HG03039 (cell line): Measurements from ENCODE around the gene PROM1.

Source experiments
- ATAC-seq: cut with Tn5 transposase; IDR thresholded peaks from one replicate; pipeline ENCODE4 v1.9.1; 2021; ENCODE audit warnings: mild to moderate bottlenecking, moderate library complexity; ENCODE audit not compliant: unreplicated experiment

PROM1 gene

GRCh38 chr4:16110661-16111290 lies 27.0 kb upstream of the PROM1 start:
- ATAC-seq = no peak

DNA sequence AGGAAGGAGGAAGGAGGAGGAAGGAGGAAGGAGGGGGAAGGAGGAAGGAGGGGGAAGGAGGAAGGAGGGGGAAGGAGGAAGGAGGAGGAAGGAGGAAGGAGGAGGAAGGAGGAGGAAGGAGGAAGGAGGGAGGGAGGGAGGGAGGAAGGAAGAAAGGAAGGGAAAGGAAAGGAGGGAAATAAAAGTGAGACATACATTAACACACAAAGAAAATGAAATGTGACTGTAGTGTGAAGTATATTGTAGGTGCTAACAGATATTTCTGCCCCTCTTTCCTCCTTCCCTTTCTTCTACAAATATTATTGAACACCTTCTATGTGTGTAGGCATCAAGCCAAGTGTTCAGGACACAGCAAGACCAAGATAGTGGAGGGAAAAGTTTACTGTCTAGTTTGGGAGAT lies 26.4 kb upstream of the PROM1 start:
- no peak for ATAC-seq

- ATAC-seq = no peak
These were observed 25.4 kb upstream of the PROM1 start for GRCh38 chr4:16109256-16109655.

- ATAC-seq = no peak
These were observed 23.1 kb upstream of the PROM1 start for GRCh38 chr4:16106956-16107355.

GRCh38 chr4:16104520-16104919 lies 20.7 kb upstream of the PROM1 start:
- ATAC-seq = no peak

DNA sequence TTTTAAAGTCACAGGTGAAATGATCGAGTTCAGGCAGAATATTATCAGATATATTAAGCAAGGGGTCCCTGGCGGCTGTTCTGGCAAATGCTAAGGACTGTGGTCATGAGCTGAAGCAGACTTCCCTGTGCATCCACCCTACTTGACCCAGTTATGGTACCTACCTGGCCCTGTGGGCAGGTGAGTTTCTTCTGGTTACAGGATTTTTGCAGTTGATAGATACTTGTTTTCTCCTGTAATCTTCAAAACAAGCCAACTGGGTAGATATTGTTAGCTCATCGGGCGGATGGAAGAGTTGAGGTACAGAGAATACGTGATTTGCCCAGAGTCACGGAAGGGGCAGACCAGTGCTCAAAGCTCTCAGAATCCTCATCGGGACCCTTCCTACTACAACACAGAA lies 18.5 kb upstream of the PROM1 start:
- ATAC-seq = no peak

DNA sequence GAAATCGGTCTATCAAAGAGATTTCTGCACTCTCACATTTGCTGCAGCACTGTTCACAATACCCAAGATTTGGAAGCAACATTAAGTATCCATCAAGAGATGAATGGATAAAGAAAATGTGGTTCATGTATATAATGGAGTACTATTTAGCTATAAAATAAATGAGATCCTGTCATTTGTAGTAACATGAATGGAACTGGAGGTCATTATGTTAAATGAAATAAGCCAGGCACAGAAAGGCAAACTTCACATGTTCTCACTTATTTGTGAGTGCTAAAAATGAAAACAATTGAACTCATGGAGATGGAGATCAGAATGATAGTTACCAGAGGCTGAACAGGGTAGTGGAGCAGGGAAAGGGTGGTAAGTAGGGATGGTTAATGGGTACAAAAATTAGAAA lies 17.0 kb upstream of the PROM1 start:
- ATAC-seq = no peak

DNA sequence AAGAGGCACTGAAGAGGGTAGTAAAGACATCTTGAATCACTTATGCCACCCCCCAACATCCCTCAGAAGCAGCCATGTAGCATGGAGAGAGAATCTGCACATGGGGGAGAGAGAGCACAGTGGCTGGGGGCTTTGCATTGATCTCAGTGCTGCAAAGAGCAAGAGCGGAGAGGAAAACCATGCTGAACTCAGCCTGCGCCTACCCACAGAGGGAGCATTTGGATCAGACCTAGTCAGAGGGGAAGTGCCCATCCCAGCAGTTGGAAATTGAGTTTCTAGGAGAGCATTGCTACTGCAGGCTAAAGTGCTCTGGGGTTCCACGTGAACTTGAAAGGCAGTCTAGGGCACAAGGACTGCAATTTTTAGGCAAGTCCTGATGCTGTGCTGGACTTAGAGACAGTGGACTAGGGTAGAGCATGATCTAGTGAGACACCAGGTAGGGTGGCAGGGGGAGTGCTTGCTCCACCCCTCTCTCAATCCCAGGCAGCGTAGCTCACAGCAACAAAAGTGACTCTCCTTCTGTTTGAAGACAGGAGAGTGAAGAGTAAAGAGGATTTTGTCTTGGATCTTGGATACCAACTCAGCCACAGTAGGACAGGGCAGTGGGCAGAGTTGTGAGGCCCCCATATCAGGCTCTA lies 9.0 kb upstream of the PROM1 start:
- no peak for ATAC-seq

DNA sequence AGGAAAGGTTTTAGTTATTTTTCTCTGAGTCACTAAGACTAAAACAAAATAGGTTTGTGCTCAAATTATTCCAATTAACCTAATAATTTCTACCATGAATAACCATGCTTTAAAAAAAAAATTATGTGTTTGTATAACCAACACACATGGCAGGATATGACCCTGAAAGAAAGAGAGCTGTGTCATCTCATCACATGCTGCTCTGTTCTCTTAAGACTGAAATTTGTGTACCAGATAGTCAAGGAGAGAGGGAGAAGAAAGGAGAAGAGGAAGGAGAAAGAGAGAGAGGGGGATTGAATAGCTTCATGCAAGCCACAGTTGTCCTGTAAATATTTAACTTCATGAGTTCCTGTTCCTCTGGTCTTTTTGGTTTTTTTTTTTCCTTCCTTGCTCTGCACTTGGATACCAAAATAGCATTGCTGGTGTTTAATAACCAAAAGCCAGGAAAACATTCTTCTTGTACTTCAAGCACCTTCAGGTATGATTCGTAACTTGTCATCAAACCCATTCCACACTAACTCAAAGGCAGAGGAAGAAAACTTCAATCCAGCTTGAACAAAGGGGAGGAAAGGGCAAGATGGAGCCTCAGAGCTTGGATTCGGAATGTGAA lies 6.4 kb upstream of the PROM1 start:
- ATAC-seq = no peak

DNA sequence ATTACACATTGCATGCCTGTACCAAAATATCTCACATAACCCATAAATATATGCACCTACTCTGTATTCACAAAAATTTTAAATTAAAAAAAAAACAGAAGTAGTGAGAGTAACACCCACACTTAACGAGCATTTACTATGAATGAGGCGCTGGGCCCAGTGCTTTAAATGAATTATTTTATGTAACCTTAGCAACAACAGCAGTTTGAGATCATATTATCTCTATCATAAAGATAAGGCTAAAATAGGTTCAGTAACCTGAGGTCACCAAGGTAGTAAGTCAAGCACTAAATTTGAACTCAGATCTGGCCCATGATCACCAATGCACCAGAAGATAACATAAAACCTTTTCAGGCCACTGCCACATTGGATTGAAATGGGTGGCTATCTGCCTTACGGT lies 5.3 kb upstream of the PROM1 start:
- ATAC-seq = no peak

GRCh38 chr4:16088601-16089000 lies 4.8 kb upstream of the PROM1 start:
- ATAC-seq = no peak

GRCh38 chr4:16085822-16086221 lies 2.0 kb upstream of the PROM1 start:
- ATAC-seq = peak; percentile 60

DNA sequence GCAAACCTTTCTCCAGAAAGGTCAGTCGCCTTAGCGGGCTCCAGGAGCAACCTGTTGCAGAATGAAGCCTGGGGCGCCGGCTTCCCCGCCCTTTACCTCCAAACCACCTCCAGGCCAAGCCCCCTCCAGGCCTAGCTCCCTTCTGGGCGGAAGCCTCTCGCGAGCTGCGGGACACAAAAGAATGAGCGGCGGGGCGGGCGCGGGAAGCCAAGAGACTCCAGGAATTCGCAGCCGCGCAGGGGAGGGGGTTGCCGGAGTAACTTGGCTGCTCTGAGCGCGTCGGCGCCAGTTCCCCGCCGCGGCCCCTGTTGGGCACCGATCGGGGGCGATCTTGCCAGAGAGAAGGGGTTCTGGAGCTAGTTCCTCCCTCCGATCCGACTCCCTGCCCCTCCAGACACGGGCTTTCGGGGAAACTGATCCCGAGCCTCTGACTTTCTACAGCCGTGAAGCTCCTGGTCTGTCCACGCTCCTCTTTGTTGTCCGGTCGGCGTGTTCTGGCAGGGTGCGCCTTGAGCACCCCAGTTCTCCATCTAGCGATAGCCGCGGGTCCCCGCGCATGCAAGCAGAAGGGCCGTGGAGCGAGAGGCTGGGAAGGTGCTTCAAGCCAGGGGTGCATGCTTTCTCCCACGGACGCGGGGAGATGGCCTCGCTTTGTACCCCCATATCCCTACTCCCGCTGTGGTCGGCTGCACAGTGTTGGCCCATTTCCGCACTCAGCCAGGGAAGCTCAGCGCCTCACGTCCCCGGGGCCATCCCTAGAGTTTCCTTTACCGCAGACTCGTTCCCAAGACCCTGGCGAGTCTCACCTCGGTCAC lies 1.2 kb downstream of the PROM1 start:
- no peak for ATAC-seq

DNA sequence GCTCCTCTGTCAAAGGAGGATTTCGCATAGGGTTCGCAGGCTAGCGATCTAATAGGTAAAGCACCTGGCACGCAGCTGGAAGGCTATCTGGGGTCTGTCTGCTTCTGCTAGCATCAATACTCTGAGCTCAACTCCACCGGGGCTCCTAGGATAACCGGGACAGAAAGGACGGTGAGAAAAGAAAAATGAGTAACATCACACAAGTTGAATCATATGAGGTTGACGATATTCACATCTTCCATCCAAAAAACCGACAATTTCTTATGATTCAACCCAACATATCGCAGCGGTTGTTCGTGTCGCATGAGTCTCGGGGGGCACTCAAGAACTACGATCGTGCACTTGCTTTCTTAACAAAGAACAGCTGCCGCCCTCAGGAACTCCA lies 1.8 kb downstream of the PROM1 start:
- ATAC-seq = no peak

DNA sequence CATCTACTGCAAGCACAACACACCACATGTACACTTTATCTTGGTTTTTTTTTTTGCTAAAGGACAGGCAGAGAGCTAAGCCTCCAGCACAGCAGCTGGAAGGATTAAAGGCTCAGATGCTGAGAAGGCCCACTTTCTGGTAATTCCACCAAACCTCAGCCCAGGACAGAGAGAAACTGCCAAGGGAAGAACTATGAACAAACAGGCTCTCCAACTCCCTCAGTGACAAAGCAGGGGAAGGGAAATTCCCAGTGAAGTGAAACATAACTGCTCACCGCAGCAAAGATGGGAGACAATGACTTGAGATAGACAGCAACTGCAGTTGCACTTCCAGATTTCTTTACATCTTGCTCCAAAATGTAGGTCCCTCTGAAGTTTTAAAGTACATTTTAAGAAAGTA lies 4.8 kb downstream of the PROM1 start:
- ATAC-seq = peak; percentile 93

- ATAC-seq = no peak
These were observed 5.5 kb downstream of the PROM1 start for GRCh38 chr4:16078195-16078760.

DNA sequence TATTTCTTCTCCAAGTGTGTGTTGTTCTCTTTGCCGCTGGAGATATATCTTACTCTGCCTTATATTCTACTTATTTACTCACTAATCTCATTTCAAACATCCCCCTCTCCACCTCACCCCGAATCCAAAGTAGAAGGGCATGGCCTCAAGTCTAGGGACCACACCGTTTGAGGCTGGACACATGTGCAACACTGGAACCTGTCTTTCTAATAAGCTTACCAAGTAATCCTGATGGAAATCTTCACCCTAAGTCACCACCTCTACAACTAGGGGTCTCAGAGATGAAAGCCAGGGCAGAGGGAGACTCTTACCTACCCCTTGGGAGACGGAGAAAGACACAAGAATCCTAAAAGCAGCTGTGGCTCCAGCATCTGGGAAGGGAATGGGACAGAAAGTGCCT lies 6.0 kb downstream of the PROM1 start:
- no peak for ATAC-seq

- ATAC-seq = no peak
These were observed 7.7 kb downstream of the PROM1 start for GRCh38 chr4:16075975-16076757.

DNA sequence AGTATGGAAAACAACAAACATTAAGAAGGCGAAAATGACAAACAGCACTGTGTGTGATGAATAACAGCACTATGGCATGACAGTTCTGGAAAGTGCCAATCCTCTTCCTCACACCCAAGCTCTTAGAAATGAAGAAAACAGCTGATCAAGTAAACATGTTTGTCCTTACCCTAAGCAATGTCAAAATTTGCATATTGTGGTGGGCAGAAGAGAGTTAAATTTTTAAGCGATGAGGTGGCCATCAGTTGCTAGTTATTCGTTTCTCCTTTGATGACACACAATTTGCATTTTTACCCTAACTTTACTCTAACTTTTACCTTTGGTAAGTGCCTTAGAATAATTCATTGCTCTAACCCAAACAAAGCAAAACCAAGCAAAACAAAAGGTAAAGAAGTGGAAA lies 8.8 kb downstream of the PROM1 start:
- no peak for ATAC-seq

DNA sequence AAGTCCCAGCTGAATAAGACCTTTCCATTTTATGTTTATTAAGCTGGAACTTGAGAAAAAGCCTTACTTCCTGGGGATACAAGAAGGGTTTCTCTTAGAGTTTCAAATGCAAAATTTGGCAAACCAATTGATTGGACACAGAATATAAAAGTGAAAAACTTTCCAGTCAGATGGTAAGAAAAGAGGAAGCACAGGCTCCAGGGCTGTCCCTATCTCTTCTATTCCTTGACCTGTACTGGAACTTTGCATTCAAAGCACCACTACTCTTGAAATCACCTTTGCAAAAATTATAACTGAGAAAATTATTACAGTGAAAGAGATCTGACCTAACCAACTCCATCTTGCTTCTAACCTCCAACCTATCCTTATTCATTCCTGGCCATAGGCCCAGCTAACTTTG lies 11.7 kb downstream of the PROM1 start:
- ATAC-seq = no peak

DNA sequence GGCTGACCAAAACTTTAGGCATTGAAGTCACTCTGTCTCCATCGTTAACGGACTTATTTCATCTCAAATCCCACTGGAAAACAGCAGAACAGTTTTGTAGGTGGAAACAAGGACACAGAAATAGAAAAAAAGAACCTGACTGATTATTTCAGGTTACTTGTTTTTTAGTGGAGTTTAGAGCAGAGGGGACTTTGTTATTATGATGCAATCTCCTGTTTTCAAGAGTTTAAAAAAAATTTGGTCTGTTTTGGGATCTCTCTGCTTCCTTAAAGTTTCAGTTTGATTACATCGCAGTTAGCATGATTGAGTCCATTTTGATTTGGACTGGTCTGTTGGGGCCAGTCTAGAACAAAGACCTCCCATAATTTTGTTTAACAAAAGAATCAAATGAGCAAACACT lies 13.6 kb downstream of the PROM1 start:
- no peak for ATAC-seq
